ENCODE results near the gene TFF3. TPM values are rescaled to one million over a fixed set of nuclear protein-coding genes. Genes with fewer than 3 reads are reported as not detected.

TFF3 gene
- total and polyA plus RNA-seq, 10 of the 15 experiments (the other 5 are each of a cell fraction or from before 2014, with no cell fraction given), result not detected

DNA sequence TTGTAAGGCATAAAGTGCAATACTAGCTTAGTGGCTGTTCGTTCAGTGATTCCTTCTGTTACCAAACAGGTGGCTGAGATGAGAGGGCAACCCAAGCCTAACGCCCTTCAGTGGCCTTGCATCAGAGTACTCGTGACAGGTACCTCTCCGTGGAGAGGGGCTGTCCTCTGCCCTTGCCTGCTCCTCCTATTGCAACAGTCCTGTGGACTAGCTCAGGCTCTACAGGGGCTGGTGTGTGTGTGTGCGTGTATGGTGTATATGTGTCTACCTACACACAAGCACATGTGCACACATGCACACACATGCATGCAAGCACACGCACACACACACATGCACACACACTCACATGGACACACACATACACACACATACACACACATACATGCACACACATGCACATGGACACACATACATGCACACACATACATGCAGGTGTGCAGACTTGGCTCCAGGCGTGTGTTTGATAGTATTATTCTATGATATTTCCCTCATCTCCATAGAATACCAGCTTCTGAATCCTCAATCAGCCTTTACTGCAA, 15.1 kb downstream of the TFF3 start:
- no peaks in the 10 kb centered on the region for H3K9me3 ChIP-seq (replicated peaks; ENCODE audit: control insufficient read depth, insufficient read depth, low read length)
- no TSS peak for BruUV-seq (replicated peaks)

More for the DNA sequence above, 15.1 kb downstream of the TFF3 start:
- Histone ChIP-seq H3K4me2 (ENCODE audit: control insufficient read depth, insufficient read depth) (no peak overlapping the region), H3K27me3 (replicated peaks in 1 of 2; ENCODE audit: control insufficient read depth in 2 of 2, insufficient read depth in 2 of 2, low read length in 1 of 2) (no peaks in the 10 kb centered on the region; a peak in 1 of 4 replicates), H3K27ac (ENCODE audit: control insufficient read depth, insufficient read depth) (no peak overlapping the region), H3K36me3 (ENCODE audit: control insufficient read depth in 2 of 2, insufficient read depth in 2 of 2, low read length in 1 of 2) (no peaks in the 10 kb centered on the region), H3K4me3 (no peak overlapping the region), H2AFZ (ENCODE audit: control insufficient read depth, low read depth, low read length) (no peak overlapping the region), H4K20me1 (ENCODE audit: control insufficient read depth, insufficient read depth) (no peaks in the 10 kb centered on the region), H3K79me2 (ENCODE audit: control insufficient read depth, insufficient read depth, low read length) (no peaks in the 10 kb centered on the region), H3K9ac (ENCODE audit: control insufficient read depth, insufficient read depth, low read length) (no peak overlapping the region), H3K4me1 (ENCODE audit: control insufficient read depth, insufficient read depth, low read length) (no peaks in the 10 kb centered on the region)
- SMC1A ChIA-PET (ENCODE audit: uncharacterized antibody, unreplicated experiment), result interaction anchor here (0.8 to 1.0 kb wide), 3 partner anchors 15 to 102 kb away, joined by 3 read pairs; no protein-coding TSS in a partner anchor
- ATAC-seq (no peak), FAIRE-seq (no peak), DNase-seq (ENCODE audit: low read depth, low spot score) (no peak)
- 24% methylated on average over 7 of the region's 7 CpGs for WGBS (ENCODE audit: insufficient coverage, insufficient replicate concordance, low lambda C conversion rate, missing lambda C conversion rate)
- TF ChIP-seq, protein P1, sequence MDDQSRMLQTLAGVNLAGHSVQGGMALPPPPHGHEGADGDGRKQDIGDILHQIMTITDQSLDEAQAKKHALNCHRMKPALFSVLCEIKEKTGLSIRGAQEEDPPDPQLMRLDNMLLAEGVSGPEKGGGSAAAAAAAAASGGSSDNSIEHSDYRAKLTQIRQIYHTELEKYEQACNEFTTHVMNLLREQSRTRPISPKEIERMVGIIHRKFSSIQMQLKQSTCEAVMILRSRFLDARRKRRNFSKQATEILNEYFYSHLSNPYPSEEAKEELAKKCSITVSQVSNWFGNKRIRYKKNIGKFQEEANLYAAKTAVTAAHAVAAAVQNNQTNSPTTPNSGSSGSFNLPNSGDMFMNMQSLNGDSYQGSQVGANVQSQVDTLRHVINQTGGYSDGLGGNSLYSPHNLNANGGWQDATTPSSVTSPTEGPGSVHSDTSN (IDR thresholded peaks at IDR 0.05; ENCODE audit: insufficient replicate concordance, low read depth, low read length), result peak; percentile 23
- TF ChIP-seq, protein P2, sequence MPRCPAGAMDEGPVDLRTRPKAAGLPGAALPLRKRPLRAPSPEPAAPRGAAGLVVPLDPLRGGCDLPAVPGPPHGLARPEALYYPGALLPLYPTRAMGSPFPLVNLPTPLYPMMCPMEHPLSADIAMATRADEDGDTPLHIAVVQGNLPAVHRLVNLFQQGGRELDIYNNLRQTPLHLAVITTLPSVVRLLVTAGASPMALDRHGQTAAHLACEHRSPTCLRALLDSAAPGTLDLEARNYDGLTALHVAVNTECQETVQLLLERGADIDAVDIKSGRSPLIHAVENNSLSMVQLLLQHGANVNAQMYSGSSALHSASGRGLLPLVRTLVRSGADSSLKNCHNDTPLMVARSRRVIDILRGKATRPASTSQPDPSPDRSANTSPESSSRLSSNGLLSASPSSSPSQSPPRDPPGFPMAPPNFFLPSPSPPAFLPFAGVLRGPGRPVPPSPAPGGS (IDR thresholded peaks at IDR 0.05; ENCODE audit: borderline replicate concordance, insufficient read depth, low read depth, low read length, poor library complexity, severe bottlenecking), result peak; percentile 66
- TF ChIP-seq BCL11A (IDR thresholded peaks at IDR 0.05; ENCODE audit: low read depth, low read length), result no peak
- CTCF ChIA-PET, result interaction anchor here (0.5 to 1.0 kb wide), 2 partner anchors 10 to 412 kb away, joined by 3 to 5 read pairs; no protein-coding TSS in a partner anchor
- RAD21 ChIA-PET (ENCODE audit: unreplicated experiment), result interaction anchor here (1.7 kb wide), 1 partner anchor 14 kb away, joined by 5 read pairs; no protein-coding TSS in a partner anchor
- intact Hi-C loops (cut with micrococcal nuclease; ENCODE audit: unreplicated experiment) (no loop called here), in situ Hi-C loops (cut with MboI) (no loop called here)
- POLR2A ChIA-PET, result no interaction called here

Measured in GM12878 (cell line).